RKO (cell line): ENCODE results near the gene PYM1.
A peak's percentile ranks its signal among the peaks of the same experiment; 100 is the strongest.
"Not testable (repeated sequence)": the region's sequence is repeated elsewhere in the genome, so short reads cannot be mapped to it uniquely, and the experiment has no call there.

Experiments used
- DNase-seq: peaks from one replicate; pipeline ENCODE4 v3.0.0-alpha.2; 2016; ENCODE audit warnings: low spot score

PYM1 gene

GRCh38 chr12:55938826-55939501 is 11.3 kb upstream of the PYM1 start:
- DNase-seq, result no peak

GRCh38 chr12:55937981-55938380 is 10.3 kb upstream of the PYM1 start:
- no peak for DNase-seq

GRCh38 chr12:55935738-55936151 is 8.1 kb upstream of the PYM1 start:
- no peak for DNase-seq

GRCh38 chr12:55934773-55935172 is 7.1 kb upstream of the PYM1 start:
- no peak for DNase-seq

- no peak for DNase-seq
Observed at GRCh38 chr12:55933799-55934742, 6.4 kb upstream of the PYM1 start.

- no peak for DNase-seq
Observed at GRCh38 chr12:55933169-55933798, 5.6 kb upstream of the PYM1 start.

GRCh38 chr12:55932551-55932910 is 4.8 kb upstream of the PYM1 start:
- peak; percentile 29 for DNase-seq

GRCh38 chr12:55931780-55932550 is 4.3 kb upstream of the PYM1 start:
- peak; percentile 46 for DNase-seq

GRCh38 chr12:55931317-55931779 is 3.7 kb upstream of the PYM1 start:
- peak; percentile 22 for DNase-seq

GRCh38 chr12:55930771-55931316 is 3.1 kb upstream of the PYM1 start, which contains the start of gene DGKA:
TSS of gene DGKA (plus strand) at chr12:55931162. CDS start at chr12:55936504, 5,342 bp downstream.
- DNase-seq, result peak; percentile 90

GRCh38 chr12:55929306-55929791 is 1.7 kb upstream of the PYM1 start:
- DNase-seq, result no peak

- DNase-seq, result peak; percentile 93
Observed at GRCh38 chr12:55926738-55927587, 731 bp downstream of the PYM1 start.

- peak; percentile 27 for DNase-seq
Observed at GRCh38 chr12:55925870-55926737, 1.6 kb downstream of the PYM1 start.

- no peak for DNase-seq
Observed at GRCh38 chr12:55925371-55925770, 2.3 kb downstream of the PYM1 start.

GRCh38 chr12:55923648-55924047 is 4.0 kb downstream of the PYM1 start:
- not testable (repeated sequence) for DNase-seq

- DNase-seq, result peak; percentile 35
Observed at GRCh38 chr12:55922126-55922525, 5.6 kb downstream of the PYM1 start.

GRCh38 chr12:55919032-55919431 is 8.7 kb downstream of the PYM1 start:
- DNase-seq, result peak; percentile 45

- no peak for DNase-seq
Observed at GRCh38 chr12:55915482-55915859, 12.2 kb downstream of the PYM1 start.

GRCh38 chr12:55912908-55913307 is 14.8 kb downstream of the PYM1 start:
- DNase-seq, result no peak
